ENCODE results near the gene BCL3. TPM values are rescaled to one million over a fixed set of nuclear protein-coding genes. Genes with fewer than 3 reads are reported as not detected.

Gene BCL3
- total and polyA plus RNA-seq, 10 of the 15 experiments (the other 5 are each of a cell fraction or from before 2014, with no cell fraction given) = 0.55 to 22.7 (median 3.6) TPM

GRCh38 chr19:44765033-44765948 is 16.8 kb downstream of the BCL3 start:
- no peaks in the 10 kb centered on the region for H3K27me3 ChIP-seq (replicated peaks in 1 of 2; ENCODE audit: control insufficient read depth in 2 of 2, insufficient read depth in 2 of 2, low read length in 1 of 2)
- TF ChIP-seq POLR2AphosphoS2 (IDR thresholded peaks at IDR 0.05; ENCODE audit: low read depth, low read length) (no peak), IRF5 (IDR thresholded peaks at IDR 0.05; ENCODE audit: borderline replicate concordance) (no peak), CUX1 (IDR thresholded peaks at IDR 0.05; ENCODE audit: insufficient replicate concordance, low read depth, low read length) (no peak), ZBTB4 (CRISPR knock-in tag; IDR thresholded peaks at IDR 0.05) (no peak)
- intact Hi-C loops (cut with micrococcal nuclease; ENCODE audit: unreplicated experiment) (no loop called here), in situ Hi-C loops (cut with MboI) (no loop called here)
- H3K4me2 ChIP-seq (ENCODE audit: control insufficient read depth, insufficient read depth) = no peak overlapping the region
- BruUV-seq (replicated peaks) = no TSS peak
- ChIA-PET SMC1A (ENCODE audit: uncharacterized antibody, unreplicated experiment) (interaction anchor here (1.1 to 12.0 kb wide), 3 partner anchors 10 to 111 kb away, joined by 3 to 328 read pairs (median 5); no protein-coding TSS in a partner anchor), RAD21 (ENCODE audit: unreplicated experiment) (interaction anchor here (0.7 to 4.6 kb wide), 3 partner anchors 12 to 41 kb away, joined by 3 to 66 read pairs (median 26); no protein-coding TSS in a partner anchor), CTCF (interaction anchor here (0.7 to 15.6 kb wide), 6 partner anchors 9 to 111 kb away, joined by 3 to 513 read pairs (median 4); no protein-coding TSS in a partner anchor), POLR2A (interaction anchor here (1.1 to 1.2 kb wide), 2 partner anchors 29 to 53 kb away, joined by 3 to 4 read pairs; no protein-coding TSS in a partner anchor)
- no peaks in the 10 kb centered on the region for H4K20me1 ChIP-seq (ENCODE audit: control insufficient read depth, insufficient read depth)
- peaks cover 21% of the 10 kb centered on the region for H3K4me1 ChIP-seq (ENCODE audit: control insufficient read depth, insufficient read depth, low read length)
- DNase-seq (ENCODE audit: low read depth, low spot score) (no peak), FAIRE-seq (no peak), ATAC-seq (no peak)
- H3K9me3 ChIP-seq (replicated peaks; ENCODE audit: control insufficient read depth, insufficient read depth, low read length) = peaks cover 5% of the 10 kb centered on the region; the same call in 2 of the 3 replicates
- WGBS (ENCODE audit: insufficient coverage, insufficient replicate concordance, low lambda C conversion rate, missing lambda C conversion rate) = 67% methylated on average over 20 of the region's 22 CpGs
- H3K4me3 ChIP-seq = no peak overlapping the region
- H3K36me3 ChIP-seq (ENCODE audit: control insufficient read depth in 2 of 2, insufficient read depth in 2 of 2, low read length in 1 of 2) = peaks cover 0 to 3% of the 10 kb centered on the region in 2 experiments; a peak in 1 of 4 replicates
- no peak overlapping the region for H3K27ac ChIP-seq (ENCODE audit: control insufficient read depth, insufficient read depth)
- H3K79me2 ChIP-seq (ENCODE audit: control insufficient read depth, insufficient read depth, low read length) = no peaks in the 10 kb centered on the region
- no peak overlapping the region for H2AFZ ChIP-seq (ENCODE audit: control insufficient read depth, low read depth, low read length)
- H3K9ac ChIP-seq (ENCODE audit: control insufficient read depth, insufficient read depth, low read length) = no peak overlapping the region
